DLD1 (cell line): ENCODE data around the gene ANKFY1.

Experiments
- in situ Hi-C: cut with HindIII; loops from 2 replicates; pipeline ENCODE4 v1.10.0; 2017; ENCODE audit warnings: low sequenced_read_pairs

ANKFY1 gene

GRCh38 chr17:4263282-4264215 lies at the start of gene ANKFY1:
Gene ANKFY1 (minus strand): TSS chr17:4263979. CDS start chr17:4263941, 38 bp downstream.
- in situ Hi-C loops = no loop called here

GRCh38 chr17:4310354-4311060 lies 46.7 kb upstream of the ANKFY1 start:
- in situ Hi-C loops = no loop called here

GRCh38 chr17:4309897-4310296 lies 46.1 kb upstream of the ANKFY1 start:
- in situ Hi-C loops = no loop called here

- in situ Hi-C loops = no loop called here
Observed at GRCh38 chr17:4307179-4307930, 43.6 kb upstream of the ANKFY1 start.

GRCh38 chr17:4305224-4305623 lies 41.4 kb upstream of the ANKFY1 start:
- in situ Hi-C loops = no loop called here

GRCh38 chr17:4304417-4305027 lies 40.7 kb upstream of the ANKFY1 start:
- in situ Hi-C loops = no loop called here

GRCh38 chr17:4301066-4301465 lies 37.3 kb upstream of the ANKFY1 start:
- in situ Hi-C loops = no loop called here

GRCh38 chr17:4297351-4297750 lies 33.6 kb upstream of the ANKFY1 start:
- in situ Hi-C loops = no loop called here

- in situ Hi-C loops = no loop called here
Observed at GRCh38 chr17:4295686-4296085, 31.9 kb upstream of the ANKFY1 start.

- in situ Hi-C loops = no loop called here
Observed at GRCh38 chr17:4293572-4293971, 29.8 kb upstream of the ANKFY1 start.

GRCh38 chr17:4287710-4288109 lies 23.9 kb upstream of the ANKFY1 start:
- in situ Hi-C loops = no loop called here

- in situ Hi-C loops = no loop called here
Observed at GRCh38 chr17:4276514-4276913, 12.7 kb upstream of the ANKFY1 start.

GRCh38 chr17:4272972-4273368 lies 9.2 kb upstream of the ANKFY1 start:
- in situ Hi-C loops = no loop called here

- in situ Hi-C loops = no loop called here
Observed at GRCh38 chr17:4272213-4272971, 8.6 kb upstream of the ANKFY1 start.

- in situ Hi-C loops = no loop called here
Observed at GRCh38 chr17:4270736-4271135, 7.0 kb upstream of the ANKFY1 start.

GRCh38 chr17:4269915-4270314 lies 6.1 kb upstream of the ANKFY1 start:
- in situ Hi-C loops = no loop called here

GRCh38 chr17:4267402-4267801 lies 3.6 kb upstream of the ANKFY1 start:
- in situ Hi-C loops = no loop called here

GRCh38 chr17:4266550-4266949 lies 2.8 kb upstream of the ANKFY1 start:
- in situ Hi-C loops = no loop called here

- in situ Hi-C loops = no loop called here
Observed at GRCh38 chr17:4262703-4263102, 1.1 kb downstream of the ANKFY1 start.

- in situ Hi-C loops = no loop called here
Observed at GRCh38 chr17:4261452-4261851, 2.3 kb downstream of the ANKFY1 start.
